ENCODE results near the gene IFT20. TPM values are rescaled to one million over a fixed set of nuclear protein-coding genes. Genes with fewer than 3 reads are reported as not detected.

Gene IFT20
- total RNA-seq, 2 donors from 2014 or later, result 37.4 to 38.4 TPM

DNA sequence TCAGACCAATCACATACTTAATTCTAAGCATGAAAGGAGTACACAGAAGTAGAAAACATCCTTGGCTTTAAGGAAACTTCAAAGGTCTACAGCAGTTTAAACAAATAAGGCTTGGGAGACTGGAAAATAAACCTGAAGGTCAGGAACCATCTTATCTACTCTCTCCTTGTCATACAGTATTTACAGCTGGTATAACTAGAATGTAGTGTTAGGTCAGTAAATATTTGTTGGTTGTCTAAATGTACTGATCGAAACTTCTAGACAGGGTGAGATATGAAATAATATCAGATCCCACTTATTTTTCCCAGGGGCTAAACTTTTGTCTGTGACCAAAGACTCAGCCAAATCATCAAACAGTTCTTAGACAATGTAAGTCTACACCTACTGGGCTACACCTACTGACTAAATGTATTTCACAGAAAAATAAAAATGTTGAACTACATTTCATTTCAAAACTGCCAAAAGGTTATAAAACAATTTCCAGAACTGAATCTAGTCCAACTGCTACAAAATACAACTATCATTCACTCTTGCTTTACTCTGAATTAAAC, 43.4 kb downstream of the IFT20 start:
- ATAC-seq (ENCODE audit: insufficient number of reproducible peaks, low FRiP score, low read depth) (no peak), DNase-seq (ENCODE audit: low spot score) (no peak)
- no peaks in the 10 kb centered on the region for H3K4me1 ChIP-seq (ENCODE audit: control insufficient read depth in 1 of 2, low read depth in 2 of 2)
- H3K36me3 ChIP-seq, result no peaks in the 10 kb centered on the region
- H3K9me3 ChIP-seq, result no peaks in the 10 kb centered on the region
- H3K27me3 ChIP-seq (replicated peaks; ENCODE audit: insufficient read depth), result no peaks in the 10 kb centered on the region
- TF ChIP-seq, protein P1, sequence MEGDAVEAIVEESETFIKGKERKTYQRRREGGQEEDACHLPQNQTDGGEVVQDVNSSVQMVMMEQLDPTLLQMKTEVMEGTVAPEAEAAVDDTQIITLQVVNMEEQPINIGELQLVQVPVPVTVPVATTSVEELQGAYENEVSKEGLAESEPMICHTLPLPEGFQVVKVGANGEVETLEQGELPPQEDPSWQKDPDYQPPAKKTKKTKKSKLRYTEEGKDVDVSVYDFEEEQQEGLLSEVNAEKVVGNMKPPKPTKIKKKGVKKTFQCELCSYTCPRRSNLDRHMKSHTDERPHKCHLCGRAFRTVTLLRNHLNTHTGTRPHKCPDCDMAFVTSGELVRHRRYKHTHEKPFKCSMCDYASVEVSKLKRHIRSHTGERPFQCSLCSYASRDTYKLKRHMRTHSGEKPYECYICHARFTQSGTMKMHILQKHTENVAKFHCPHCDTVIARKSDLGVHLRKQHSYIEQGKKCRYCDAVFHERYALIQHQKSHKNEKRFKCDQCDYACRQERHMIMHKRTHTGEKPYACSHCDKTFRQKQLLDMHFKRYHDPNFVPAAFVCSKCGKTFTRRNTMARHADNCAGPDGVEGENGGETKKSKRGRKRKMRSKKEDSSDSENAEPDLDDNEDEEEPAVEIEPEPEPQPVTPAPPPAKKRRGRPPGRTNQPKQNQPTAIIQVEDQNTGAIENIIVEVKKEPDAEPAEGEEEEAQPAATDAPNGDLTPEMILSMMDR (IDR thresholded peaks at IDR 0.05), result no peak
- no peak overlapping the region for H3K27ac ChIP-seq
- no peak overlapping the region for H3K4me3 ChIP-seq

- no peaks in the 10 kb centered on the region for H3K4me1 ChIP-seq (ENCODE audit: control insufficient read depth in 1 of 2, low read depth in 2 of 2)
Measured at GRCh38 chr17:28290703-28291102, 44.6 kb downstream of the IFT20 start.

DNA sequence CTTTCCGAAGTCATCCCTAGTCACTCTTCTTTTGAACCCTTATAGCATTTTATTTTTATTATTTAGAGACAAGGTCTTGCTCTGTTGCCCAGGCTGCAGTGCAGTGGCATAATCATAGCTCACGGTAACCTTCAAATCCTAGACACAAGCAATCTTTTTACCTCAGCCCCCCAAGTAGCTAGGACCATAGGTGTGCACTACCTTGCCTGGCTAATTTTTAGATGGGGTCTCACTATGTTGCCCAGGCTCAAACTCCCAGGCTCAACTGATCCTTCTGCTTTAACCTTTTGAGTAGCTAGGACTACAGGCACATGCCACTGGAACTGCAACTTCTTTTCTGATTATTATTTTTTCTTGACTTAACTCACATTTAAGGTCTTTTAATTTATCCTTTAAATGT, 49.3 kb downstream of the IFT20 start:
- Histone ChIP-seq H3K36me3 (no peaks in the 10 kb centered on the region), H3K9me3 (no peaks in the 10 kb centered on the region), H3K4me1 (ENCODE audit: control insufficient read depth in 1 of 2, low read depth in 2 of 2) (no peaks in the 10 kb centered on the region), H3K4me3 (no peak overlapping the region), H3K27ac (no peak overlapping the region), H3K27me3 (replicated peaks; ENCODE audit: insufficient read depth) (no peaks in the 10 kb centered on the region)
- TF ChIP-seq, protein P1 (IDR thresholded peaks at IDR 0.05), result no peak
- DNase-seq (ENCODE audit: low spot score) (no peak), ATAC-seq (ENCODE audit: insufficient number of reproducible peaks, low FRiP score, low read depth) (no peak)

More at GRCh38 chr17:28290703-28291102, 44.6 kb downstream of the IFT20 start:
- TF ChIP-seq, protein P1 (IDR thresholded peaks at IDR 0.05), result no peak
- H3K27ac ChIP-seq, result no peak overlapping the region
- no peaks in the 10 kb centered on the region for H3K9me3 ChIP-seq
- H3K27me3 ChIP-seq (replicated peaks; ENCODE audit: insufficient read depth), result no peaks in the 10 kb centered on the region
- H3K4me3 ChIP-seq, result no peak overlapping the region
- DNase-seq (ENCODE audit: low spot score), result no peak
- no peak for ATAC-seq (ENCODE audit: insufficient number of reproducible peaks, low FRiP score, low read depth)
- H3K36me3 ChIP-seq, result no peaks in the 10 kb centered on the region

DNA sequence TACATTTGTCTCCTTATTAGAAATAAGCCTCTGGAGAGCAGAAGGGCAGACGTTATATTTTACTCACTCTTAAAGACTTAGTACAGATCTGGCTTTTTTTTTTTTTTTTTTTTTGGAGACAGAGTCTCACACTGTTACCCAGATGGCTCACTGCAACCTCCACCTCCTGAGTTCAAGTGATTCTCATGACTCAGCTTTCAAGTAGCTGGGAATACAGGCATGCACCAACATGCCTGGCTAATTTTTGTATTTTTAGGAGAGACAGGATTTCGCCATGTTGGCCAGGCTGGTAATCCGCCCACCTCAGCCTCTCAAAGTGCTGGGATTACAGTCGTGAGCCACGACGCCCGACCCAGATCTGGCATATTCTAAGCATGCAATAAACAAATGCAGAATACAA, 52.7 kb downstream of the IFT20 start:
- H3K4me3 ChIP-seq, result no peak overlapping the region
- H3K27me3 ChIP-seq (replicated peaks; ENCODE audit: insufficient read depth), result no peaks in the 10 kb centered on the region
- H3K27ac ChIP-seq, result no peak overlapping the region
- no peak for DNase-seq (ENCODE audit: low spot score)
- no peaks in the 10 kb centered on the region for H3K4me1 ChIP-seq (ENCODE audit: control insufficient read depth in 1 of 2, low read depth in 2 of 2)
- H3K36me3 ChIP-seq, result no peaks in the 10 kb centered on the region
- H3K9me3 ChIP-seq, result no peaks in the 10 kb centered on the region
- TF ChIP-seq, protein P1 (IDR thresholded peaks at IDR 0.05), result no peak
- no peak for ATAC-seq (ENCODE audit: insufficient number of reproducible peaks, low FRiP score, low read depth)

GRCh38 chr17:28280826-28281225, 54.4 kb downstream of the IFT20 start:
- ATAC-seq (ENCODE audit: insufficient number of reproducible peaks, low FRiP score, low read depth) (no peak), DNase-seq (ENCODE audit: low spot score) (no peak)
- no peak overlapping the region for H3K27ac ChIP-seq
- H3K4me3 ChIP-seq, result no peak overlapping the region
- no peaks in the 10 kb centered on the region for H3K36me3 ChIP-seq
- no peaks in the 10 kb centered on the region for H3K4me1 ChIP-seq (ENCODE audit: control insufficient read depth in 1 of 2, low read depth in 2 of 2)
- no peaks in the 10 kb centered on the region for H3K27me3 ChIP-seq (replicated peaks; ENCODE audit: insufficient read depth)
- H3K9me3 ChIP-seq, result no peaks in the 10 kb centered on the region
- TF ChIP-seq, protein P1 (IDR thresholded peaks at IDR 0.05), result no peak

All from thoracic aorta (tissue), 2 donors.